Ovary (tissue), 3 donors: ENCODE results near the gene TSKS.

Source experiments
- CTCF ChIP-seq, 3 donors: fragments of 450-650 bp in 2 of 3; fragments of 200-600 bp in 1 of 3; IDR thresholded peaks; one replicate each; pipeline versions ENCODE4 v1.5.1 to v1.8.0; 2016 to 2022; ENCODE audit warnings: antibody characterized with exemption in 3 of 3, mild to moderate bottlenecking in 1 of 3
- EP300 ChIP-seq: sonication (generic); formaldehyde crosslinking; IDR thresholded peaks from one replicate; pipeline ENCODE4 v1.6.1; 2017; ENCODE audit warnings: antibody characterized with exemption
- POLR2A ChIP-seq: fragments of 450-650 bp; IDR thresholded peaks from one replicate; pipeline ENCODE4 v1.6.1; 2017; ENCODE audit warnings: antibody characterized with exemption, mild to moderate bottlenecking, moderate library complexity
- donor health status: DM: no; HTN: no; CAD: no.

DNA sequence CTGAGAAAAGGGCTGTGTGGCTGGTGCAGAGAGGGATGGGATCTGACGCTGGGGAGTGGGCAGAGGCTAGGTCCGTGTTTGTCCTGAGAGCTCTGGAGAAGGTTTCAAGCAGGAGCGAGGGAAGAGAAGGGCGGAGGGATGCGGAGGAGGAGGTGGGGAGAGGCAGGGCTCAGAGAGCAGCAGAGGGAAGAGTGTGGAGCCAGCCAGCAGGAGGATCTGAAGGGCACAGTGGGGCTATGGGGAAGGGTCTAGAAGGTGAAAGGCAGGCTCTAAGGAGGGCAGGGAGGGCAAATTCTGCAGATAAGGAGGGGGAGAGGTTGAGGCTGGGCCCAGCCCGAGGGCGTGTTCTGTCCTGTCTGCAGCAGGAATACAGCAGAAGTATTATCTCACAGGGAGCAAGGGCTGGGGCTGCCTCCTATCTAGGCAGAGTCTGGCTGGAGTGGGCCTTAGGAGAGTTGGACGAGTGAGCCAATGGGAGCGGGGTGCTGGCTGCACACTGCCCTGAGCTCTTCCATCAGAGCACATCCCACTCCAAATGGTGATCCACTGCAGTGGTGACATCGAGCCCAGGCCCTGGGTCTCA, 9.8 kb upstream of the TSKS start:
- TF ChIP-seq CTCF (IDR thresholded peaks at IDR 0.05) = no peak
- TF ChIP-seq EP300 = no peak
- no peak for TF ChIP-seq POLR2A
